IMR-90 (cell line): ENCODE results near the gene IL4R.

ENCODE experiments used
- BHLHE40 ChIP-seq: fragments of 150-350 bp; IDR thresholded peaks from 2 replicates; pipeline ENCODE4 v1.6.1; 2016; ENCODE audit warnings: mild to moderate bottlenecking, low read depth, low read length
- FOS ChIP-seq: fragments of 150-350 bp; IDR thresholded peaks from 2 replicates; pipeline ENCODE4 v1.6.1; 2016; ENCODE audit warnings: low read depth, low read length
- MAFK ChIP-seq: IDR thresholded peaks from 2 replicates; pipeline ENCODE4 v1.6.1; 2012; ENCODE audit warnings: low read depth, low read length, improper control_type of control experiment
- MAZ ChIP-seq: IDR thresholded peaks from 2 replicates; pipeline ENCODE4 v1.6.1; 2012; ENCODE audit warnings: low read depth, mild to moderate bottlenecking, low read length, improper control_type of control experiment, moderate library complexity, borderline replicate concordance
- MXI1 ChIP-seq: IDR thresholded peaks from 2 replicates; pipeline ENCODE4 v1.6.1; 2012; ENCODE audit warnings: low read depth, mild to moderate bottlenecking, low read length, moderate library complexity, borderline replicate concordance
- POLR2A ChIP-seq: IDR thresholded peaks from 2 replicates; pipeline ENCODE4 v1.6.1; 2012; ENCODE audit warnings: mild to moderate bottlenecking, low read depth, low read length
- RAD21 ChIP-seq: IDR thresholded peaks from 2 replicates; pipeline ENCODE4 v1.6.1; 2012; ENCODE audit warnings: low read length, improper control_type of control experiment
- RCOR1 ChIP-seq: IDR thresholded peaks from 2 replicates; pipeline ENCODE4 v1.6.1; 2012; ENCODE audit warnings: mild to moderate bottlenecking, low read length, improper control_type of control experiment; ENCODE audit not compliant: insufficient replicate concordance
- SMC3 ChIP-seq: fragments of 150-350 bp; IDR thresholded peaks from 2 replicates; pipeline ENCODE4 v1.6.1; 2016; ENCODE audit warnings: low read depth, mild to moderate bottlenecking, antibody characterized with exemption, low read length, moderate library complexity
- TF ChIP-seq, protein P1 (sequence below): conservative IDR thresholded peaks from 2 replicates; pipeline ENCODE4 v1.5.1; 2012; ENCODE audit warnings: mild to moderate bottlenecking, low read depth, low read length, improper control_type of control experiment
- TF ChIP-seq, protein P2 (sequence below): fragments of 150-350 bp; IDR thresholded peaks from 2 replicates; pipeline ENCODE4 v1.6.1; 2017; ENCODE audit warnings: mild to moderate bottlenecking, antibody characterized with exemption, low read length, low read depth
- TF ChIP-seq, protein P3 (sequence below): fragments of 150-350 bp; IDR thresholded peaks from 2 replicates; pipeline ENCODE4 v1.6.1; 2016; ENCODE audit warnings: low read depth, mild to moderate bottlenecking, low read length, moderate library complexity, borderline replicate concordance

DNA sequence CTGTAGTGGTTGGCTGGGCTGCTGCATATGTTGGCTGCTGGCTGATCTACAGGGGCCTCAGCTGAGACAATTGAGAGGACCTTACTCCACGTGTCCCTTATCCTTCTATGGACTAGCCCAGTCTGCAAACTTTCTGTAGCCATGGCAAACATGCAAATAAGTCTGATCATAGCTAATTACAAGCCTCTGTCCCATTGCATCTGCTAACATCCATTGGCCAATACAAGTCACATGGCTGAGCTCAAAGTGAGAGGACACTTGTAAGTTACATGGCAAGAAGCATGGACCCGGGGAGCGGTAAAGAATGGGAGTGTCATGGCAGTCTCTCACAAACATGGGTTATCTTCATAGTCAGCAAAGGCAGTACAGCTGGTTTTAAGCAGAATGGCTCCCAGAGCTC is 11.6 kb upstream of the IL4R start:
- TF ChIP-seq, protein P1, sequence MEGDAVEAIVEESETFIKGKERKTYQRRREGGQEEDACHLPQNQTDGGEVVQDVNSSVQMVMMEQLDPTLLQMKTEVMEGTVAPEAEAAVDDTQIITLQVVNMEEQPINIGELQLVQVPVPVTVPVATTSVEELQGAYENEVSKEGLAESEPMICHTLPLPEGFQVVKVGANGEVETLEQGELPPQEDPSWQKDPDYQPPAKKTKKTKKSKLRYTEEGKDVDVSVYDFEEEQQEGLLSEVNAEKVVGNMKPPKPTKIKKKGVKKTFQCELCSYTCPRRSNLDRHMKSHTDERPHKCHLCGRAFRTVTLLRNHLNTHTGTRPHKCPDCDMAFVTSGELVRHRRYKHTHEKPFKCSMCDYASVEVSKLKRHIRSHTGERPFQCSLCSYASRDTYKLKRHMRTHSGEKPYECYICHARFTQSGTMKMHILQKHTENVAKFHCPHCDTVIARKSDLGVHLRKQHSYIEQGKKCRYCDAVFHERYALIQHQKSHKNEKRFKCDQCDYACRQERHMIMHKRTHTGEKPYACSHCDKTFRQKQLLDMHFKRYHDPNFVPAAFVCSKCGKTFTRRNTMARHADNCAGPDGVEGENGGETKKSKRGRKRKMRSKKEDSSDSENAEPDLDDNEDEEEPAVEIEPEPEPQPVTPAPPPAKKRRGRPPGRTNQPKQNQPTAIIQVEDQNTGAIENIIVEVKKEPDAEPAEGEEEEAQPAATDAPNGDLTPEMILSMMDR, result no peak
- TF ChIP-seq FOS (no peak), POLR2A (no peak), RCOR1 (no peak), SMC3 (no peak), RAD21 (no peak), MAFK (no peak), BHLHE40 (no peak), MXI1 (no peak), MAZ (no peak)
- TF ChIP-seq, protein P2, sequence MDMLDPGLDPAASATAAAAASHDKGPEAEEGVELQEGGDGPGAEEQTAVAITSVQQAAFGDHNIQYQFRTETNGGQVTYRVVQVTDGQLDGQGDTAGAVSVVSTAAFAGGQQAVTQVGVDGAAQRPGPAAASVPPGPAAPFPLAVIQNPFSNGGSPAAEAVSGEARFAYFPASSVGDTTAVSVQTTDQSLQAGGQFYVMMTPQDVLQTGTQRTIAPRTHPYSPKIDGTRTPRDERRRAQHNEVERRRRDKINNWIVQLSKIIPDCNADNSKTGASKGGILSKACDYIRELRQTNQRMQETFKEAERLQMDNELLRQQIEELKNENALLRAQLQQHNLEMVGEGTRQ, result no peak
- TF ChIP-seq, protein P3, sequence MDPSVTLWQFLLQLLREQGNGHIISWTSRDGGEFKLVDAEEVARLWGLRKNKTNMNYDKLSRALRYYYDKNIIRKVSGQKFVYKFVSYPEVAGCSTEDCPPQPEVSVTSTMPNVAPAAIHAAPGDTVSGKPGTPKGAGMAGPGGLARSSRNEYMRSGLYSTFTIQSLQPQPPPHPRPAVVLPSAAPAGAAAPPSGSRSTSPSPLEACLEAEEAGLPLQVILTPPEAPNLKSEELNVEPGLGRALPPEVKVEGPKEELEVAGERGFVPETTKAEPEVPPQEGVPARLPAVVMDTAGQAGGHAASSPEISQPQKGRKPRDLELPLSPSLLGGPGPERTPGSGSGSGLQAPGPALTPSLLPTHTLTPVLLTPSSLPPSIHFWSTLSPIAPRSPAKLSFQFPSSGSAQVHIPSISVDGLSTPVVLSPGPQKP, result no peak
